ENCODE measurements around the gene CSNK1E.

- TF ChIP-seq POLR2A (IDR thresholded peaks at IDR 0.05; ENCODE audit: low read depth) (no peak), CTCF (IDR thresholded peaks at IDR 0.05) (no peak)
Measured at GRCh38 chr22:38273135-38273826, 44.0 kb downstream of the CSNK1E start.

All from esophagus muscularis mucosa (tissue), 3 donors.